HG03457 (cell line): ENCODE data around the gene IL4R.

Experiments
- ATAC-seq: cut with Tn5 transposase; IDR thresholded peaks from one replicate; pipeline ENCODE4 v1.9.1; 2021; ENCODE audit warnings: moderate number of reproducible peaks; ENCODE audit not compliant: unreplicated experiment

Gene IL4R

GRCh38 chr16:27314161-27314723 lies 468 bp downstream of the IL4R start:
- ATAC-seq: peak; percentile 26

DNA sequence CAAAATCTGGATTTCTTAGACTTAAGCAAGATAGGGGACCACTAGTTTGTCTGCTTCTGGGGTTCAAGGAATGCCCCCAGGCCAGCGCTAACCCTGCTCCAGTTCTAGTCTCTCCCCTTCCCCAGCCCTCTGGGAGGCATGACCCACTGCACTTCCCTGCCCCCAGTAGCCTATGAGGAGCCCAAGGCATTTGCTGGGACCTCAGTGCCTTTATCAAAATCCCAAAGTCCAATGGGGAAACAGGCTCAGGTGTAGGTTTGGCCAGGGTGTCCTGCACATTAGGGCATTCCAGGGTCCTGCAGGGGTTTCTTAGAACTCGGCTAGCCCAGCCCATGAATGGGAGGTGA lies 1.2 kb downstream of the IL4R start:
- no peak for ATAC-seq

- ATAC-seq: no peak
Measured at GRCh38 chr16:27315333-27316037, 1.7 kb downstream of the IL4R start.

GRCh38 chr16:27316038-27316680 lies 2.4 kb downstream of the IL4R start:
- no peak for ATAC-seq

- no peak for ATAC-seq
Measured at GRCh38 chr16:27317320-27317719, 3.5 kb downstream of the IL4R start.

GRCh38 chr16:27317738-27318391 lies 4.1 kb downstream of the IL4R start:
- ATAC-seq: no peak

- no peak for ATAC-seq
Measured at GRCh38 chr16:27318392-27319256, 4.8 kb downstream of the IL4R start.

DNA sequence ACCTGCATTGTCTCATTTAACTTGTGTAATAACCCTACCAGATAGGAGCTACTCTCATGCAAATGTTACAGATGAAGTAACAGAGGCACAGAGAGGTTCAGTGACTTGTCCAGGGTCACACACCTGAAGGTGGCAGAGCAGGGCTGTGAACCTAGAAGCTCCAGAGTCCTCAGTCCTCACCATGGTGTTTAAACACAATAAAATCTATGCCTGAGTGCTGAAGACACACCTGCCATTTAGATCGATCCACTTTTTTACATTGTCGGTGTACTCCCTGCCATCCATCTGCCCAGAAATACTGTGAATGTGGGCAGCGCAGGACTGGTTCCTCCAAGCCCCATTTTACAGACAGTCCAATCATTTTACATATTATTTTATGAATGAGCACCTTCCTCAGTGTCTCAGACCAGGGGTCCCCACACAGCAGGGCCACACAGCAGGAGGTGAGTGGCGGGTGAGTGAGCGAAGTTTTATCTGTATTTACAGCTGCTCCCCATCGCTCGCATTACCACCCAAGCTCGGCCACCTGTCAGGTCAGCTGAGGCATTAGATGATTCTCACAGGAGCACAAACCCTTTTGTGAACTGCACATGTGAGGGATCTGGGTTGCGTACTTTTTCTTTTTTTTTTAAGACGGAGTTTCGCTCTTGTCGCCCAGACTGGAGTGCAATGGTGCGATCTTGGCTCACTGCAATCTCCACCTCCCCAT lies 5.6 kb downstream of the IL4R start:
- no peak for ATAC-seq

- ATAC-seq: no peak
Measured at GRCh38 chr16:27320261-27321012, 6.7 kb downstream of the IL4R start.

DNA sequence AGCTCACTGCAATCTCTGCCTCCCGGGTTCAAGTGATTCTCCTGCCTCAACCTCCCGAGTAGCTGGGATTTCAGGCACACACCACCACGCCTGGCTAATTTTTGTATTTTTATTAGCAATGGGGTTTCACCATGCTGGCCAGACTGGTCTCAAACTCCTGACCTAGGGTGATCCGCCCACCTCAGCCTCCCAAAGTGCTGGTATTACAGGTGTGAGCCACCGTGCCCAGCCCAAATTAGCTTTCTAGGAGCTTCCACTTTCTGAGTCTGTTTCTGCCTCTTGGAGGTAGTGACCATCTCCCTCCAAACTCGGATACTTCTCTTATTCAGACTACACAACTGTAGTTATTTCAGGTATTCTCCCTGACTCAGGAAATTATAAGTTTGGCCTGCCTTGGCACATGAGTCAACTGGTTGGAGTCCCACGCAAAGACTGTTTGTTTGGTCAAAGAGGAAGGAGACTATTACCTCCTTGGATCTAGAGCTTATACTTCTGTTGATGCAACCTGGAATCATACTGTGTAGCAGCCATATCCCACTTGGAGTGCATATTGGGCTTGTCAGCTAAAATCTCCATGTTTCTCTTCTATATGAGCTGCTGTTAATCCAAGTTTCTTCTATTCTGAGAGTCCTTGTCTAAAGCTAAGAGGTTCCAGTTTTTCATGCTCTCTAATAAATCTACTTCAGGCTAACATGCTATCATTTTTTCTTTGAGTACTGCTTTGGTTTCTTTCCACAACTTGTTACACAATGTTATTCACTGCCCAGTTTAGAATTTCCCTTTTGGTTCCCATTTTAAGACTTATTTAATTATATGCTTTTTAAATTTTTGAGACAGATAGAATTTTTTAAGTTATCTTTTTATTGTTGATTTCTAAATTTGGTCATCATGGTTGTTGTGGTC lies 7.5 kb downstream of the IL4R start:
- ATAC-seq: no peak

- ATAC-seq: no peak
Measured at GRCh38 chr16:27322858-27323780, 9.3 kb downstream of the IL4R start.

DNA sequence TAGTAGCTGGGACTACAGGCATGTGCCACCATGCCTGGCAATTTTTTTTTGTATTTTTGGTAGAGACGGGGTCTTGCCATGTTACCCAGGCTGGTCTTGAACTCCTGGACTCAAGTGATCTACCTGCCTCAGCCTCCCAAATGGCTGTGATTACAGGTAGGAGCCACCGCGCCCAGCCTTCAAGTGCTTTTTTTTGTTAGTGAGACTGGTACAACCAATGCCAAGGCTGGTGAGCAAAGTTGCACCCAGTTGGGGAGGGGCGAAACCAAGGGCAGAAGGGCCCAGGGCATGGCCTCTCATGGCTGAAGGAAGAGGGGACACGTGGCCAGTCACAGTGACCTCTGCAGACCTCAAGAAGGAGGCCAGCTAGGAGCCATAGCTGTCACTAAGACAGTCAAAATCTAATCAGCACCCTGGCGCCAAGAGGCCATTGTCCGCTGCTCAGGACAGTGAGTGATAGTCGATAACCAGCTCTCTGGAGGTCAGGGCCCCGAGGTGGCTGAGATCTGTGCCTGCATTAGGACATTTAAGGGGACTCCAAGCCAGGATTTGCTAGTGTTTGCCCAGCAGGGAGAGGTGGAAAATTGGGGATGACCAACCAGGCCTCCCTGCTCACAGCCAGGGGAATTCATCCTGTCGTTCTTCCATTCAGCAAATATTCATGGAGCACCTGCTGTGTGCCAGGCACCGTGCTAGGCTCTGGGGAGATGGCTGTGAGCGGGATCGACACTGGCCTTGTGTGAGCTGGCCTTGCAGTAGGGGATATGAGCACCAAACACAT lies 10.2 kb downstream of the IL4R start:
- no peak for ATAC-seq

DNA sequence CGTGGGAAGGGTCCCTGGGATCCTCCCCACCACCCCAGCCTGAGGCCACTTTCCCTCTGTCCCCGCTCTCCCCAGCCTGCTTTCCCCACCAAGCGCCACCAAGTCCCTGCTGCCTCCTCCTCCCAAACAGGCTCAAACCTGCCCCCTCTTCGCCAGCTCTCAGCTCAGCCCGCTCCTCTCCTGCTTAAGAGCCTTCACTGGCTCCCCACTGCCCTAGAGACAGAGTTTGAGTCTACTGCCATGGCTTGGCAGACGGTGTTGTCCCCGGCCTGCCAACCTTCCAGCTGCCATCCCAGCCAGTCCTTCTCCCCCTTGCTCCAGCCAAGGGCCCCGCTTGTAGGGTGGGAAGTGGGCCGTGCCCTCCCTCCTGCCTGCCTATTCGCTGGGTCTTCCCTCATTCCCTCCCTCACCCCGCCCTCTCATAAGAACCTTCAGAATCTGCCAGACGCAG lies 11.1 kb downstream of the IL4R start:
- ATAC-seq: no peak

DNA sequence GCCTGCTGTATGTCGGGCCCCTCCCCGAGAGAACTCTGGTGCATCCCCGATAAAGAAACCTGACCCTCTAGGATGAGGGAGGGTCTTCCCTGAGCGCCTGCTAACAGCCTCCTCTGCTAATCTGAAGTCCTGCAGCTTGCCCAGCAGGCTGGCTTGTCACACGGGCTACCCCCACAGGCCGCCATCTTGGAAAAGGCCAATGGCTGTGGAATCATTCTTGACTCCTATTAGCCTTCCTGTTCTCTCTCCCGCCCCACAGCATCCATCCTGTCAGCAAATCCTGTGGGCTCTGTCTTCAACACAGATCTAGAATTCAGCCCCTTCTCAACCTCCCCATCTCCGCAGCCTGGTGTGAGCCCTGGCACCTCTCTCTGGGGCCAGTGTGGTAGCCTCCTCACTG lies 12.0 kb downstream of the IL4R start:
- ATAC-seq: no peak

GRCh38 chr16:27326251-27326650 lies 12.5 kb downstream of the IL4R start:
- no peak for ATAC-seq

DNA sequence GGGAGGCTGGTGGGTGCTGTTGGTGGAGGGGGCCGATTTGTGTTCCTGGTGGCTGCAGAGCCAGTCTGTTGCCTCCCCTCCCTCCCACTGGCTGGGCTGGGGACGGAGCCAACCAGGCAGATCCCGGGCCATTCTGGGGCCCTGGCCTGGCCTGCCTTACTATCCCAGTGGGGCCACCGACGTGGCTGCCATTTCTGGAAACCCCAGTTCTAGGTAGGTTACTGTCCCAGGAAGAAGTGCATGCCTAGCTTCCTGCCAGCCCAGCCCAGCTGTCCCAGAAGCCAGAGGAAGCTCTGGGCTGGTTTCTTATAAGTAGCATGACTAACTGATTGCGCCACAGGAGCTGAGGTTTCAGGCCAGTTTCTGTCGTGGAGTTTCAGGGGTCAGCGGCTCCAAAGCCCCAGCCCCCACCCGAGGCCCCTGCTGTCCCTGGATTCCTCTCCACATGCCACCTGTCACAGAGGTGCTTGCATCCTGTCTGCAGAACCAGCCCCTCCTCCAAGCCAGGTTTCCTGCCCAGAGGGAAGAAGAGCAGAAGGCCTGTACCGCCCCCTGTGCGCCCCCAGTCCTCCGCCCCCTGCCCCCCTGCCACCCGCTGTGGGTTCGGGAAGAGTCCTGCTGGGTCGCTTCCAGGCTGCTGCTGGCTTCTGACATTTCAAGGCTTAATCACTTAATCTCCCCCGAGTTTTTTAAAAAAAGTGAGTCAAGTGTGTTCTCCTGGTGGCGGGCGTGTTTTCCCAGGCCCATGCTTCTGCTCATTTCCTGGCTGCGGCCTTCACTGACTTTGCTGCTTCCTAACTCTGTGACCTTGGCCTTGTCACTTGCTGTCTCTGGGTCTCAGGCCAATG lies 13.2 kb downstream of the IL4R start:
- no peak for ATAC-seq
